NCI-H446 treated with DMSO at 0.1 percent for 48 hours (cell line): ENCODE measurements around the gene TLE1.
A peak's percentile ranks its signal among the peaks of the same experiment; 100 is the strongest.
"Not testable (repeated sequence)": the region's sequence is repeated elsewhere in the genome, so short reads cannot be mapped to it uniquely, and the experiment has no call there.

Experiments used
- DNase-seq: peaks from one replicate; lab custom pipeline; 2025; lab: John Stamatoyannopoulos, UW

Gene TLE1

GRCh38 chr9:81689343-81690175 lies at the start of gene TLE1:
TSS of gene TLE1 (minus strand) at chr9:81689547. CDS start at chr9:81688240, 1,307 bp downstream.
- DNase-seq, result peak; percentile 95

- DNase-seq, result no peak
These were observed 48.6 kb upstream of the TLE1 start for GRCh38 chr9:81737871-81738507.

GRCh38 chr9:81730498-81730897 lies 41.2 kb upstream of the TLE1 start:
- DNase-seq, result not testable (repeated sequence)

- no peak for DNase-seq
These were observed 39.8 kb upstream of the TLE1 start for GRCh38 chr9:81729135-81729534.

- DNase-seq, result peak; percentile 52
These were observed 35.0 kb upstream of the TLE1 start for GRCh38 chr9:81724242-81724889.

- no peak for DNase-seq
These were observed 32.9 kb upstream of the TLE1 start for GRCh38 chr9:81722277-81722676.

- no peak for DNase-seq
These were observed 31.2 kb upstream of the TLE1 start for GRCh38 chr9:81720450-81721086.

- no peak for DNase-seq
These were observed 30.6 kb upstream of the TLE1 start for GRCh38 chr9:81719972-81720371.

GRCh38 chr9:81718244-81718643 lies 28.9 kb upstream of the TLE1 start:
- no peak for DNase-seq

- no peak for DNase-seq
These were observed 28.4 kb upstream of the TLE1 start for GRCh38 chr9:81717747-81718077.

- no peak for DNase-seq
These were observed 27.9 kb upstream of the TLE1 start for GRCh38 chr9:81717061-81717746.

GRCh38 chr9:81716409-81716808 lies 27.1 kb upstream of the TLE1 start:
- DNase-seq, result no peak

GRCh38 chr9:81705578-81705977 lies 16.2 kb upstream of the TLE1 start:
- DNase-seq, result no peak

GRCh38 chr9:81694541-81694940 lies 5.2 kb upstream of the TLE1 start:
- DNase-seq, result no peak

GRCh38 chr9:81693671-81694378 lies 4.5 kb upstream of the TLE1 start:
- DNase-seq, result no peak

- DNase-seq, result no peak
These were observed 1.0 kb upstream of the TLE1 start for GRCh38 chr9:81690251-81690851.

- DNase-seq, result not testable (repeated sequence)
These were observed 329 bp downstream of the TLE1 start for GRCh38 chr9:81689093-81689342.

GRCh38 chr9:81688262-81689092 lies 870 bp downstream of the TLE1 start:
- not testable (repeated sequence) for DNase-seq

GRCh38 chr9:81687521-81688261 lies 1.7 kb downstream of the TLE1 start:
- DNase-seq, result no peak
